Testis (tissue), 2 donors: ENCODE data around the gene JAKMIP2.

Experiments used
- CTCF ChIP-seq, 3 experiments: fragments of 450-650 bp in 2 of 3; fragments of 200-600 bp in 1 of 3; sonication (generic) in 1 of 3; IDR thresholded peaks; one replicate each; pipeline ENCODE4 v1.5.1; 2016 to 2019; ENCODE audit warnings: antibody characterized with exemption in 3 of 3, mild to moderate bottlenecking in 2 of 3, moderate library complexity in 1 of 3
- POLR2A ChIP-seq: fragments of 450-650 bp; IDR thresholded peaks from one replicate; pipeline ENCODE4 v1.6.1; 2017; ENCODE audit warnings: antibody characterized with exemption, mild to moderate bottlenecking, moderate library complexity

- TF ChIP-seq CTCF (IDR thresholded peaks at IDR 0.05) (no peak), POLR2A (no peak)
Measured at GRCh38 chr5:147671365-147671764, 111.2 kb downstream of the JAKMIP2 start.
